Gastrocnemius medialis (tissue), 4 donors: ENCODE results near the gene RARB. TPM values are rescaled to one million over a fixed set of nuclear protein-coding genes. Genes with fewer than 3 reads are reported as not detected.

Experiments used
- ATAC-seq, 2 donors: fragments of 150-250 bp; one replicate each; pipeline ENCODE4 v1.9.1; 2016
- DNase-seq, 2 donors: peaks; one replicate each; pipeline ENCODE4 v3.0.0-alpha.2; 2019
- H3K27ac ChIP-seq, 4 donors: fragments of 200-600 bp; sonication (generic); 1 replicate in 1 of 4; 2 replicates in 3 of 4; pipeline ENCODE4 v1.5.1; 2016 to 2018; ENCODE audit warnings: mild to moderate bottlenecking in 2 of 4, moderate library complexity in 1 of 4
- H3K27me3 ChIP-seq, 3 donors: fragments of 200-600 bp; sonication (generic) in 2 of 3; 1 replicate in 1 of 3; 2 replicates in 2 of 3; pipeline versions ENCODE4 v1.5.1 to v1.6.0; 2016 to 2019; ENCODE audit warnings: mild to moderate bottlenecking in 1 of 3, moderate library complexity in 1 of 3
- H3K36me3 ChIP-seq, 2 donors: fragments of 200-600 bp; sonication (generic) in 1 of 2; one replicate each; pipeline ENCODE4 v1.5.1; 2017 to 2018
- H3K4me1 ChIP-seq, 2 donors: fragments of 200-600 bp; sonication (generic) in 1 of 2; one replicate each; pipeline ENCODE4 v1.5.1; 2016 to 2017; ENCODE audit warnings: mild to moderate bottlenecking in 2 of 2
- H3K4me3 ChIP-seq, 4 donors: fragments of 200-600 bp; sonication (generic) in 3 of 4; 1 replicate in 1 of 4; 2 replicates in 3 of 4; pipeline ENCODE4 v1.5.1; 2016 to 2019; ENCODE audit warnings: mild to moderate bottlenecking in 2 of 4
- H3K9me3 ChIP-seq, 3 donors: fragments of 200-600 bp; sonication (generic) in 2 of 3; 1 replicate in 1 of 3; 2 replicates in 2 of 3; pipeline ENCODE4 v1.5.1; 2016 to 2019
- POLR2A ChIP-seq, 2 donors: fragments of 450-650 bp; IDR thresholded peaks; one replicate each; pipeline ENCODE4 v1.6.1; 2017; ENCODE audit warnings: antibody characterized with exemption in 2 of 2, mild to moderate bottlenecking in 2 of 2, moderate library complexity in 2 of 2
- in situ Hi-C, 4 donors: fragments of 200-750 bp; cut with MboI; loops; one replicate each; pipeline versions ENCODE4 v1.15.0 to v1.8.0; 2017; ENCODE audit warnings: low sequenced_read_pairs in 4 of 4
- intact Hi-C: fragments of 100-400 bp; cut with DNase I; formaldehyde crosslinking; loops from one replicate; pipeline ENCODE4 v1.15.1; 2023; ENCODE audit warnings: low total_unique reads
- total RNA-seq, 4 donors: library from RNA; depleted of rRNA; stranded (reverse); fragments of >200 nt; gene quantifications; one replicate each; pipeline versions ENCODE4 v1.1.0 to v1.2.3, GENCODE V29; 2016
- TF ChIP-seq, protein P1 (sequence below), 5 experiments: fragments of 450-650 bp in 3 of 5; fragments of 200-600 bp in 2 of 5; sonication (generic) in 2 of 5; IDR thresholded peaks in 4 of 5; conservative IDR thresholded peaks in 1 of 5; 1 replicate in 4 of 5; 2 replicates in 1 of 5; pipeline ENCODE4 v1.5.1; 2016 to 2019; ENCODE audit warnings: antibody characterized with exemption in 5 of 5, mild to moderate bottlenecking in 3 of 5, moderate library complexity in 3 of 5

RARB gene
- total RNA-seq, 4 donors from 2014 or later, result 1.2 to 3.0 (median 1.9) TPM

DNA sequence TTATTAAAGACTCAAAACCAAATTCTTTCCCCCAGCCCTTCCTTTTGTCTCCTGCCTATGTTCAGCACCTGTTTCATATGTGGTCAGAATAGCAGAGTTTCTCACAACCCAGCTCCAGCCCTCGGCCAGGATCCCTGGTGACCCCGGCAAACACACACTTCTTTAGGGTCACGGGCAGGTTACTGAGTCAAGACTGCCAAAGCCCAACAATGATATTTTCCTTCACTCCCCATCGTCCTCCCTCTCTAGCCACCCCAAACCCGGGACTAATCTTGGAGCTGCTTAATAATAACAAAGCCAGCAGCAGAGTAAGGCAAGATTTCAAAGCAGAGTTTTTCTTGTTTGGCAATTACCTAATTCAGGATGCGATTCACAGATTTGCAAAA, 25.5 kb downstream of the RARB start:
- ATAC-seq, result no peak
- Histone ChIP-seq H3K27ac (peak overlapping the region in 3 of 4 donors; percentile 23 to 39 (median 29)), H3K36me3 (no peaks in the 10 kb centered on the region), H3K9me3 (no peaks in the 10 kb centered on the region), H3K4me3 (no peak overlapping the region), H3K27me3 (no peaks in the 10 kb centered on the region), H3K4me1 (peaks cover 65 to 76% of the 10 kb centered on the region in 2 donors)
- intact Hi-C loops (no loop called here), in situ Hi-C loops (loop anchor here in 2 of 4 donors (25.0 kb wide), 1 partner anchor 334 kb away; the partner anchor contains the start of genes NGLY1 (in 2 of the 2) and OXSM (in 2 of the 2))
- no peak for TF ChIP-seq POLR2A (IDR thresholded peaks at IDR 0.05)
- TF ChIP-seq, protein P1, sequence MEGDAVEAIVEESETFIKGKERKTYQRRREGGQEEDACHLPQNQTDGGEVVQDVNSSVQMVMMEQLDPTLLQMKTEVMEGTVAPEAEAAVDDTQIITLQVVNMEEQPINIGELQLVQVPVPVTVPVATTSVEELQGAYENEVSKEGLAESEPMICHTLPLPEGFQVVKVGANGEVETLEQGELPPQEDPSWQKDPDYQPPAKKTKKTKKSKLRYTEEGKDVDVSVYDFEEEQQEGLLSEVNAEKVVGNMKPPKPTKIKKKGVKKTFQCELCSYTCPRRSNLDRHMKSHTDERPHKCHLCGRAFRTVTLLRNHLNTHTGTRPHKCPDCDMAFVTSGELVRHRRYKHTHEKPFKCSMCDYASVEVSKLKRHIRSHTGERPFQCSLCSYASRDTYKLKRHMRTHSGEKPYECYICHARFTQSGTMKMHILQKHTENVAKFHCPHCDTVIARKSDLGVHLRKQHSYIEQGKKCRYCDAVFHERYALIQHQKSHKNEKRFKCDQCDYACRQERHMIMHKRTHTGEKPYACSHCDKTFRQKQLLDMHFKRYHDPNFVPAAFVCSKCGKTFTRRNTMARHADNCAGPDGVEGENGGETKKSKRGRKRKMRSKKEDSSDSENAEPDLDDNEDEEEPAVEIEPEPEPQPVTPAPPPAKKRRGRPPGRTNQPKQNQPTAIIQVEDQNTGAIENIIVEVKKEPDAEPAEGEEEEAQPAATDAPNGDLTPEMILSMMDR (IDR thresholded peaks at IDR 0.05 in 4 of 5, conservative IDR thresholded peaks at IDR 0.05 in 1 of 5), result no peak
- no peak for DNase-seq

DNA sequence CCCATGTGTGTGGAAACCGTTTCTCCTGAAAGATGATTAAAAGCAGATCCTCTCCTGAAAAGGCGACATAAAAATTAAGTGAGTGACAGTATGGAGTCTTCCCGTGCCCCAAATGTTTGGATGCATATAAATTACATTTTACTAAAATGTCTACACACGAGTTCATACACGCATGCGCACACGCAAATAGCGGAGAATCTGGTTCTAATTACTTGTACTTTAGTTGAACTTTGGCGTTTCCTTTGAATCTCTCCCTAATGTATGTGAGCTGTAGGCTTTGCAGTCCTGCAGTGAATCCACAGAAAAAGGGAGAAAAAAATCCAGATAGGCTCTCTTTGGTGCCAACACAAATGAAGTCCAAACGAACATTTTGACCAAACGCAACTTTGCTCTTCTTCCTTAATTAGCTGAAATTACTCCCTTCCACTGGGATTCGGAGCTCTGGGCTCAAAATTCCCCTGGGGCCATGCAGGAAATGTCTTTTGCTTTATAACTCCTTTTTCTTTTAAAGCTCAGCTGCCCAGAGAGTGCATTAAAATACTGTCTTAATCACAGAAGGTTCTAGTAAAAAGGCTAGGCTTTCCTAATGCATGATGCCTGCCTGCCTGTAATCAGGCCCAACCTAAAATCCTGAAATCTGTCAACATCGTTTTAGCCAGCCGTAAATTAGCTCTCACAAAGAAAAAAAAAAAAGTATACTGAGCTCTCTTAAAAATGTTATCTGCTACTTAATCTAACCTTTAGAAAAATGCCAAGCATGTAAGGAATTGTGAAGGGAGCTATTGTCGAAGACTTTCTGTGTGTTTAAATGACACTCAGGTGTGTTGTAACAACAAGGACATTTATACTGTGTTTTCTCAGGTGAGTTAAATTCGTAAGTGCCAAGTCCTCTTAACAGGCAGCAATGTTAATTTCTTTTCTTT, 26.2 kb downstream of the RARB start:
- no peaks in the 10 kb centered on the region for H3K27me3 ChIP-seq
- H3K36me3 ChIP-seq, result no peaks in the 10 kb centered on the region
- H3K27ac ChIP-seq, result peak overlapping the region in 3 of 4 donors; percentile 23 to 50 (median 41)
- peaks cover 59 to 77% of the 10 kb centered on the region in 2 donors for H3K4me1 ChIP-seq
- intact Hi-C loops, result no loop called here
- no peak for TF ChIP-seq POLR2A (IDR thresholded peaks at IDR 0.05)
- TF ChIP-seq, protein P1 (IDR thresholded peaks at IDR 0.05 in 4 of 5, conservative IDR thresholded peaks at IDR 0.05 in 1 of 5), result no peak
- peak overlapping the region in 1 of 4 donors; percentile 1 for H3K4me3 ChIP-seq
- DNase-seq (no peak), ATAC-seq (no peak)
- no peaks in the 10 kb centered on the region for H3K9me3 ChIP-seq
- in situ Hi-C loops, result loop anchor here in 2 of 4 donors (25.0 kb wide), 1 partner anchor 333 kb away; the partner anchor contains the start of genes NGLY1 (in 2 of the 2) and OXSM (in 2 of the 2)

DNA sequence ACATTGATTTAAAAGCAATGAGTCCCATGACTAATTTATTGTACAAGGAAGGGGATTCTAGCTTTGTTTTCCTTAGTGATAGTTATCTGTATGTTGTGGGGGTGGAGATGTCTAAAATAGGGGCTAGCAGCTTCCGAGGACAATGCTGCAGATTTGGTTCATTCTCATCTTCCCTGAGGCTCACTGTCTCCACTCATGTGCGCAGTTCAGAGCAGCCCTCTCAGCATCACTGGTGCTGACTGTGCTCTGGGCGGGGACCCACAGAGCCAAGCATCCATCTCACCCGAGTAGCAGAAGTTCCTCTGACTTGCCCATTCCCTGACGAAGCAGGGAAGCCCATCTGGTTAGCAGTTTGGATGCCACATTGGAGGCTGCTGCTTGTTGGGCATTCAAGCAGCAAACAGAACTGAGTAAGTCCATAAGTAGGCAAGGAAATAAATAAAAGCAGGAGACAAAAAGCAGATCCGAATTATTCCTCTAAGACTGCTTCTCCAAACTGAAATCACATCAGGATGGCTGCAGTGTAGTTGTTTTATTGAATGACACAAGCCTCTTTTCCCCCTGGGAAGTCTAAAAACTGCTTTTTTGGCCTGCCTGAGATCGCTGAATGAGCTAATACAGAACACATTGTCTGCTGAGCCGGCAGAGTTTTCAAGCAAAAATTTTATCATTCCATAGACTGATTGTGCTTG, 27.5 kb downstream of the RARB start:
- Histone ChIP-seq H3K4me3 (peak overlapping the region in 1 of 4 donors; percentile 14), H3K4me1 (peaks cover 51 to 71% of the 10 kb centered on the region in 2 donors), H3K36me3 (no peaks in the 10 kb centered on the region), H3K27me3 (no peaks in the 10 kb centered on the region), H3K27ac (peak overlapping the region; percentile 41 to 67 (median 50)), H3K9me3 (no peaks in the 10 kb centered on the region)
- intact Hi-C loops, result no loop called here
- TF ChIP-seq POLR2A (IDR thresholded peaks at IDR 0.05), result no peak
- TF ChIP-seq, protein P1 (IDR thresholded peaks at IDR 0.05 in 4 of 5, conservative IDR thresholded peaks at IDR 0.05 in 1 of 5), result no peak
- DNase-seq (no peak), ATAC-seq (peak; percentile 50 to 51)
- in situ Hi-C loops, result loop anchor here in 2 of 4 donors (25.0 kb wide), 1 partner anchor 332 kb away; the partner anchor contains the start of genes NGLY1 (in 2 of the 2) and OXSM (in 2 of the 2)

DNA sequence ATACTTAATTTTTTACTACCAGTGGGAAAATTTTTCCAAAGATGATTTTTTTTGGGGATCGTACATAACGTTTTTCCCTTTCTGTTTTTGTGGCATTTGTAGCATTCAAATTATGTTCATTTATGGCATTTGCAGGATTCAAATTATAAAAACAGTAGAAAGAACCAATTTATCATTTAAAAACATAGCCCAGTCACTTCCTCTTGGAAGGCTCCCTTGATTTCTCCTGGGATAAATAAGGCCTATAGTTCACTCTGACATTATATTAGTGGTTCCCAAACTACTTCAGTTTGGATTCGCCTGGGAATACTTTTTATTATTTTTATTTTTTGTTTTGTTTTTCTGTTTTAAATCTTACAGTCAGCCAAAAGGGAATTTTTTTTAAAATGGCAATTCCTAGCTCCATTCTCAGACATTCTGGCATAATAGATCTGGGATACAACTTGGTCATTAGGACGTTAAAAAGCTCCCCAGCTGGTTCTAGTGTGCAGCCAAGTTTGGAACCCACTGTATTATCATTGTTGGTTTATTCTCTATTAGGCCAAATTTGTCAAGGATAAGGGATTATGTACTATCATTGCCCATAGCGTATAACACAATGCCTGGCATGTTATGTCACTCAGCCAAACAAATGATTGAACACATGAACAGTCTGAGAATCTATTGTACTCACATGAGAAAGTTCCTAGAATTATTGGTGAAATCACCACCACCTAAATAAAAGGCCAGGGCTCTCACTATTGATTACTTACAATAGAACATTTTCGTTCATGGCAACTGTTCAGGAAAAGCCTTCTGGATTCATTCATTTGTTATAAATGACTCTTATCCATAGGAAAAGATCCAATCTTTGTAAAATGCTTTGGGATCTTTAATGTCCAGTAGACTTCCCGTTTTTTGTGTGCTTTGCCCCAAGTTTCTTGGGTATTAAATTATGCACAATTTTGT, 28.9 kb downstream of the RARB start:
- intact Hi-C loops, result no loop called here
- in situ Hi-C loops, result loop anchor here in 2 of 4 donors (25.0 kb wide), 1 partner anchor 330 kb away; the partner anchor contains the start of genes NGLY1 (in 2 of the 2) and OXSM (in 2 of the 2)
- TF ChIP-seq, protein P1 (IDR thresholded peaks at IDR 0.05 in 4 of 5, conservative IDR thresholded peaks at IDR 0.05 in 1 of 5), result no peak
- no peak for TF ChIP-seq POLR2A (IDR thresholded peaks at IDR 0.05)
- H3K9me3 ChIP-seq, result no peaks in the 10 kb centered on the region
- H3K4me1 ChIP-seq, result peaks cover 47 to 64% of the 10 kb centered on the region in 2 donors
- H3K36me3 ChIP-seq, result no peaks in the 10 kb centered on the region
- peak overlapping the region; percentile 47 to 67 (median 52) for H3K27ac ChIP-seq
- H3K4me3 ChIP-seq, result no peak overlapping the region
- no peak for DNase-seq
- H3K27me3 ChIP-seq, result no peaks in the 10 kb centered on the region
- ATAC-seq, result no peak
